ENCODE results near the gene FAM13C. TPM values are rescaled to one million over a fixed set of nuclear protein-coding genes. Genes with fewer than 3 reads are reported as not detected.

Gene FAM13C
- total and polyA plus RNA-seq, 9 of the 15 experiments (the other 6 are each of a cell fraction or from before 2014, with no cell fraction given) = not detected

DNA sequence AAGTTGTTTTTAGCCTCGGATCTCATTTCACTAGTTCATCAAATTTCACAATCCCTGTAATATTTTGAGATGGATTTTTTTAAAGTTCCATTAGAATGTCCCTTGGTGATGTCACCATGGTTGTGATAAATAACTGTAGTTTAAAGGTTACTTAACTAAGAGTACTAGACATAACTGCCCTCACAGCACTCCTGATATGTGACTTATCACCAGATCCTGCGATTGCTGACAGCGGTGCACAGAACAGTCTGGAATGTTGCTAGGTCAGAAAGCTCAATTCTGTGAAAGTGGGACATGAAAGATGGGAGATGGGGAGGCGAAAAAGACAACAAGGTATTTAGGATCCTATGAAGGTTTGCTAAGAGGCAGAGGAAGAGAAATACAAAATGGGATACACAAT is 40.2 kb downstream of the FAM13C start:
- ATAC-seq (no peak), DNase-seq (ENCODE audit: extremely low read depth in 1 of 4, low spot score in 3 of 4) (no peak), FAIRE-seq (no peak)
- no peaks in the 10 kb centered on the region for H3K9me1 ChIP-seq (ENCODE audit: control insufficient read depth, insufficient read depth, low read length)
- H3K36me3 ChIP-seq (ENCODE audit: control insufficient read depth, insufficient read depth, low read length) = no peaks in the 10 kb centered on the region
- H3K27ac ChIP-seq (ENCODE audit: extremely low read depth, low read depth, low read length) = no peak overlapping the region
- no peaks in the 10 kb centered on the region for H3K9me3 ChIP-seq (replicated peaks; ENCODE audit: control insufficient read depth, insufficient read depth, low read depth, low read length)
- no peaks in the 10 kb centered on the region for H4K20me1 ChIP-seq (replicated peaks; ENCODE audit: control insufficient read depth, insufficient read depth, low read length)
- intact Hi-C loops (cut with micrococcal nuclease) (no loop called here), in situ Hi-C loops (cut with MboI) (no loop called here)
- H3K4me3 ChIP-seq = no peak overlapping the region
- H3K9ac ChIP-seq (ENCODE audit: insufficient read depth in 1 of 2, low read depth in 2 of 2, low read length in 2 of 2) = no peak overlapping the region
- POLR2A ChIA-PET = interaction anchor here (0.7 kb wide), 1 partner anchor 325 kb away, joined by 3 read pairs; no protein-coding TSS in a partner anchor
- no TSS peak for BruUV-seq (replicated peaks)
- CTCF ChIA-PET (ENCODE audit: low intra/inter-chr PET ratio) = no interaction called here
- H3K79me2 ChIP-seq (ENCODE audit: control insufficient read depth, insufficient read depth, low read length) = no peaks in the 10 kb centered on the region
- TF ChIP-seq BMI1 (IDR thresholded peaks at IDR 0.05; ENCODE audit: low read length) = no peak
- TF ChIP-seq HNRNPLL (IDR thresholded peaks at IDR 0.05; ENCODE audit: low read depth, low read length, poor library complexity, severe bottlenecking) = no peak
- WGBS (ENCODE audit: insufficient coverage, low coverage, missing lambda C conversion rate) = 0% methylated on average over 4 of the region's 4 CpGs
- H3K4me2 ChIP-seq (ENCODE audit: insufficient read depth, low read length) = no peak overlapping the region
- H3K27me3 ChIP-seq (ENCODE audit: control insufficient read depth in 2 of 2, insufficient read depth in 2 of 2, low read length in 2 of 2) = no peaks in the 10 kb centered on the region
- H2AFZ ChIP-seq (ENCODE audit: low read depth, low read length) = no peak overlapping the region
- no peaks in the 10 kb centered on the region for H3K4me1 ChIP-seq (replicated peaks in 1 of 2; ENCODE audit: control insufficient read depth in 2 of 2, insufficient read depth in 2 of 2, low read length in 2 of 2)

- FAIRE-seq (no peak), ATAC-seq (no peak), DNase-seq (ENCODE audit: extremely low read depth in 1 of 4, low spot score in 3 of 4) (no peak)
- in situ Hi-C loops (cut with MboI) = no loop called here
- WGBS (ENCODE audit: insufficient coverage, low coverage, missing lambda C conversion rate) = 0% methylated on average over 5 of the region's 5 CpGs
- Histone ChIP-seq H3K27me3 (ENCODE audit: control insufficient read depth in 2 of 2, insufficient read depth in 2 of 2, low read length in 2 of 2) (no peaks in the 10 kb centered on the region), H3K27ac (ENCODE audit: extremely low read depth, low read depth, low read length) (no peak overlapping the region), H3K9me1 (ENCODE audit: control insufficient read depth, insufficient read depth, low read length) (no peaks in the 10 kb centered on the region), H3K4me3 (no peak overlapping the region), H3K4me2 (ENCODE audit: insufficient read depth, low read length) (no peak overlapping the region), H3K4me1 (replicated peaks in 1 of 2; ENCODE audit: control insufficient read depth in 2 of 2, insufficient read depth in 2 of 2, low read length in 2 of 2) (no peaks in the 10 kb centered on the region), H3K79me2 (ENCODE audit: control insufficient read depth, insufficient read depth, low read length) (no peaks in the 10 kb centered on the region), H3K9me3 (replicated peaks; ENCODE audit: control insufficient read depth, insufficient read depth, low read depth, low read length) (0 out of 2 replicates have a peak, but pooled peaks cover 2% of the 10 kb centered on the region), H4K20me1 (replicated peaks; ENCODE audit: control insufficient read depth, insufficient read depth, low read length) (no peaks in the 10 kb centered on the region), H2AFZ (ENCODE audit: low read depth, low read length) (no peak overlapping the region), H3K36me3 (ENCODE audit: control insufficient read depth, insufficient read depth, low read length) (no peaks in the 10 kb centered on the region), H3K9ac (ENCODE audit: insufficient read depth in 1 of 2, low read depth in 2 of 2, low read length in 2 of 2) (no peak overlapping the region)
- no TSS peak for BruUV-seq (replicated peaks)
- intact Hi-C loops (cut with micrococcal nuclease) = no loop called here
- no peak for TF ChIP-seq ZBTB1 (CRISPR knock-in tag; IDR thresholded peaks at IDR 0.05; ENCODE audit: borderline replicate concordance, low read depth)
- CTCF ChIA-PET (ENCODE audit: low intra/inter-chr PET ratio) = no interaction called here
- POLR2A ChIA-PET = no interaction called here
These were observed 42.0 kb downstream of the FAM13C start for GRCh38 chr10:59320355-59320754.
